Measurements from ENCODE around the gene MRPL52.

DNA sequence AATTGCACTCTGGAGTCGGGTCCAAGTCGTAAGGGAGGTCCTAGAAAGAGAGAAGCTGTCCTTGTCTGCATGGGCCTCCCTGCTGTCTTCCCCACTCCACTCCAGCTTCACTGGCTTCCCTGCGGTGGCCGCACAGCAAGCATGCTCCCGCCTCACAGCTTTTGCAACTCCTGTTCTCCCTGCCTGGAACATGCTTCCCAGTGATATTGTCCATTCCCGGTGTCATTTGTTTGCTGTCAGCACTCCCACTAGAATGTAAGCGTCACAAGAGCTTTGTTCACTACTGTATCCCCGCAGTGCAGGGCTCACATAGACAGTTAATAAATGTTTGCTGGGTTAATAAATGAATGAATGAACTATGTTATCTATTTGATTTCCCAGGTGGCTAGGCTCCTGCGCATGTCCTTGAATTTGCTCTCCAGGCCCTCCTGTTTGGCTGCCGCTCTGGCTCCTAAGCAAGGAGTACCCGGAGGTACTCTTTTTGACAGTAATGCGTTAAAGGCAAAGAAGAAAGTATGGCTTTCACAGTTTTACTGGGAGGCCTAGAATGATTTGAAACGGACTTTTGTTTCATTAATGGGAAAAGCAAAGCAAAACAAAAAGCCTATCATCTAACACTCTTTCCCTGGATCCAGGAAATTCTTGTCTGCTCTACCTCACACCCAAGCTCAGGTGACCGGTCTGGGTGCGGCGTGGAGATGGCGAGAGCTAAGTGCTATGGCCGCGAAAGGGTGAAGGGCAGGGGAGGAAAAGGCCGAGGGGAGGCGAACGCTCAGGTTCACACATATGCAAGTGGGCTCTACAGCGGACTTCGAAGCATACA, 8.3 kb upstream of the MRPL52 start:
- TF ChIP-seq CTCF (IDR thresholded peaks at IDR 0.05; ENCODE audit: borderline replicate concordance, extremely low read depth, low read length, poor library complexity, severe bottlenecking), result no peak
- no peak for TF ChIP-seq EZH2 (IDR thresholded peaks at IDR 0.05; ENCODE audit: borderline replicate concordance, low read depth, low read length, severe bottlenecking)
